GM19324 (cell line): ENCODE data around the gene WDR75.
"Not testable (repeated sequence)": the region's sequence is repeated elsewhere in the genome, so short reads cannot be mapped to it uniquely, and the experiment has no call there.

Source experiments
- ATAC-seq: cut with Tn5 transposase; IDR thresholded peaks from one replicate; pipeline ENCODE4 v1.9.1; 2021; ENCODE audit warnings: mild to moderate bottlenecking, moderate library complexity; ENCODE audit not compliant: unreplicated experiment, low FRiP score

WDR75 gene

DNA sequence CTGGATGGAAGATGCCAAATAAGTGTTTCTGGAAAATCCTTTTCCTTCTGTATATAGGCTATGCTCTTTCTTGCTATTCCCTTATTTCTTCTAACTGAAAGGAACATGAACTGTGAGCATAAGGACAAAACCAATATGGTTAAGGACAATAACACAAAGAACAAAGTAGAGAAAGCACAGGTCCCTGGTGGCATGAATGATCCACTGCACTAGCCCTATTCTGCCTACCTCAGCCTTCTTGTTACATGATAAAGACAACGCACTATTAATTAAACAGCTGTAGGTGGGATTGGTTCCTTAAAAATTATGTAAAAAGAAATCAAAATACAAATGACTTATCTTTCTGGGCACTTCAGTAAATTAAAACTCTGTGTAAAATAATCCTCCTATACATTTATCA, 1.9 kb upstream of the WDR75 start:
- ATAC-seq: no peak

DNA sequence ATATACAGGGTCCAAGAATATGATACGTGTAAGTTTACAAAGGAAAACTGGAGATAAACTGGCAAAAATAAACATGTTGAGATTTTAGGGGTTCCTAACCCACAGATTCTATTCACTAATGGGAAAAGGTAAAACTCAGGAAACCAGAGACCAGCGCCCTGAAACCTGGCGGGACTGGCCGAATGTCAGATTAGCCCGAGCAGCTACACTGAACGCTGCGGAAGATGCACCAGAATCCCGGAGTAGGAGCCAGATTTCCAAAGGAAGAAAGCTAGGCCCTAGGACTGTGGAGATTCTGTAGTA, 679 bp upstream of the WDR75 start:
- ATAC-seq: peak; percentile 31

GRCh38 chr2:189441709-189442074, 418 bp downstream of the WDR75 start:
- no peak for ATAC-seq

GRCh38 chr2:189442468-189442867, 1.2 kb downstream of the WDR75 start:
- ATAC-seq: no peak

DNA sequence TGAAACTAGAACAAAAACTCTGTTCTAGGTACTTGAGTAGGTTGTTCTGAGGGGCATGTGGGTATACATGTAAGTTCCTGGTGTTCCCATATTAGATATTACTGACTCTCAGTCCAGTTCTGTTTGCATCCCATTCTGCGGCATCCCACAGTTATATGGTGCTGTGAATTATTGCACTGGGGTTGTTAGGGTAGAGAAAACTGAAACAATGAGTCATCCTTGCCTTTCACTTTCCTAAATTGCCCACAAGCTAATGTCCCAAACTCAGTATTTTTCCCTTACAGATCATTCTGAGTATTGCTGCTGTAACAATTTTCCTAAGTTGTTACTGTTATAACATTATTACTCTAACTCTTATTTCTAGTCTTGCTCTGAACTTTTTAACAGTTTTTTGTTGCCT, 3.0 kb downstream of the WDR75 start:
- no peak for ATAC-seq

GRCh38 chr2:189446780-189447179, 5.5 kb downstream of the WDR75 start:
- ATAC-seq: no peak

- no peak for ATAC-seq
These were observed 12.7 kb downstream of the WDR75 start for GRCh38 chr2:189454009-189454408.

GRCh38 chr2:189465076-189465475, 23.8 kb downstream of the WDR75 start:
- no peak for ATAC-seq

GRCh38 chr2:189465478-189465877, 24.2 kb downstream of the WDR75 start:
- ATAC-seq: no peak

GRCh38 chr2:189466046-189466445, 24.8 kb downstream of the WDR75 start:
- no peak for ATAC-seq

GRCh38 chr2:189466656-189467055, 25.4 kb downstream of the WDR75 start:
- ATAC-seq: no peak

GRCh38 chr2:189467160-189467559, 25.9 kb downstream of the WDR75 start:
- no peak for ATAC-seq

GRCh38 chr2:189467593-189467992, 26.3 kb downstream of the WDR75 start:
- no peak for ATAC-seq

DNA sequence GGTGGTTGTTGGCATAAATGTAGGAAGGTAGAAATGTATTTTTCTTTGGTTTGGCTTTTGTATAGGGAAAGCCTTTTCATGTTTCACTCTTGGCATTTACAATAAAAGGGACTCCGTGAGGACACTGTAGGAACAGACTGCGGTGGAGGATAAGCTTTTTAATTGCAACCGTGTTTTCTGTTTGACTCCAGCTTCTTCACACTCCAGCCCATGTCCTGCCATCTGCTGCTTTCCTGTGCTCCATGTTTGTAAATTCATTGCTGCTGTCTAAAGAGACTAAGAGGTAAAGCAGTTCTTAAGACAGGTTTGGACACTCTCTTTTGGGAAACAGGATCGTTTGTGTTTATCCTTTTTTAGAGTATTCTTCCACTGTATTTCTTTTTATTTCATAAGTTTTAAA, 33.3 kb downstream of the WDR75 start:
- ATAC-seq: no peak

DNA sequence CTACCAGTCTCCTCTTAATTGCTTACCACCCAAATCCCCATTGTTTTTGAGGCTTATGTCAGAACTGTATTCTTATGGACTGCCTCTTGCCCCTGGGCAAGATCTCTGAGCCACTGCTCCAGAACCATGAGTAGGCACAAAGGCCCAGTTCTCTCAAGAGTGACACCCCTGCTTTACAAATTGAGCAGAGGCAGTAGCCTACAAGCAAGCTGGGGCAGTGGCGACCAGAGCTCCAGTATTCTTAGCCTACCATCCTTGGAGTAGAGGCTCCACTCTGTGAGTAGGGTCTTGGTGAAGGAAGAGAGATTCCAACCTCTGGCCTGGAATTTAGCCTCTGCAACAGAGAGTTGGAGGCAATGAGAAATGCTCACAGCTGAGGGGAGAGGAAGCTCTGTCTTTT, 36.5 kb downstream of the WDR75 start:
- no peak for ATAC-seq

DNA sequence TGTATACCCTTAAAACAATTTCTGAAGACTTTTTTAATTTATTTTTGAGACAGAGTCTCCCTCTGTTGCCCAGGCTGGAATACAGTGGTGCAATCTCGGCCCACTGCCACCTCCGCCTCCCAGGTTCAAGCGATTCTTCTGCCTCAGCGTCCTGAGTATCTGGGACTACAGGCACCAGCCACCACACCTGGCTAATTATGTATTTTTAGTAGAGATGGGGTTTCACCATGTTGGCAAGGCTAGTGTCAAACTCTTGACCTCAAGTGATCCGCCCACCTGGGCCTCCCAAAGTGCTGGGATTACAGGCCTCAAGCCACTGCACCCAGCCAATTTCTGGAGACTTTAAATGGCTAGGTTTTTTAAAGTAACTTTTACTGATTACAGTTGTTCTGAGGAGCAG, 37.0 kb downstream of the WDR75 start:
- ATAC-seq: not testable (repeated sequence)

DNA sequence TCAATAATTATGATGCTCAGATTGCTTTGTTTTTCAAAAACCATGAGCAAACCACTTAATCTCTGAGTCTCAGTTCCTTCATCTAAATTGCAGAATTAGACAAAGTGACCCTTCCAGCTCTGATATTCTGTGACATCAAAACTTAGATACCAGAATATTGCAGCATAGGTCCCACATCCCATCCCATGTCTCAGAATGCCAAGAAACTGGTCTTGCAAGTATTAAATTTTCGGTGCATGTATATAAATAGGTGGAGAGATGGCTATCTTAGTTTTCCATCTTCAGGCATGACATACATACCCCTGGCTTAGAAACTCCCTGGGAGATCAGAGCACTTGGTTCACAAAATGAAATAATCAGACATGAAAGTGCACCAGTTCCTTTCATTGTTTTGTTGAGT, 39.8 kb downstream of the WDR75 start:
- no peak for ATAC-seq

GRCh38 chr2:189483571-189483970, 42.3 kb downstream of the WDR75 start:
- ATAC-seq: no peak

GRCh38 chr2:189483980-189484740, 42.9 kb downstream of the WDR75 start:
- no peak for ATAC-seq

DNA sequence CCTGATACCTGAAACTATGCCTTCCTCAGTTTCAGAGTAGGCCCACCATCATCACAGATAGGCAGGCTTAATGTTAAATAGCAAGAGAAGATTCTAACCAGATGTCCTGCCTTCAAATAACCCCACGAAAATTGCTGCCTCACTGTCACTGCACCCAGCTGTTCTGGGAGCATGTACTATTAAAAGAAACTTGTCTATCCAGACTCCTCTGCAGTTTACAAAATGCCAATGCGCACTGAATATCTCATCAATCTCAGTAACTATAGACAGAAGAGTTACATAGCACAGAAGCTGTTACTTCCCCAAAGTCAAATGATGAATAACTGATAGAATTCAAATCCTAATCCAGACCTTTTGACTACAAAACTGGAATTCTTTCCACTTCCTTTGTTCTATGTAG, 43.9 kb downstream of the WDR75 start:
- no peak for ATAC-seq

- ATAC-seq: no peak
These were observed 45.0 kb downstream of the WDR75 start for GRCh38 chr2:189486237-189486770.

- no peak for ATAC-seq
These were observed 46.2 kb downstream of the WDR75 start for GRCh38 chr2:189487283-189488007.
